HEK293T (cell line): ENCODE data around the gene RBP3.

ENCODE experiments used
- CTCF ChIA-PET: fragments of 350-600 bp; formaldehyde crosslinking; extraction: SDS; loops from one replicate; lab custom pipeline; 2021; ENCODE audit warnings: antibody characterized with exemption, inconsistent platforms; lab: Yijun Ruan, JAX
- POLR2A ChIA-PET: fragments of 350-600 bp; formaldehyde crosslinking; extraction: SDS; loops from one replicate; lab custom pipeline; 2020; ENCODE audit warnings: antibody characterized with exemption, inconsistent platforms; lab: Yijun Ruan, JAX
- DNase-seq: peaks from one replicate; pipeline ENCODE4 v3.0.0; 2012; ENCODE audit warnings: mixed read lengths; ENCODE audit errors: extremely low spot score
- ARNT ChIP-seq: fragments of 450-650 bp; IDR thresholded peaks from 2 replicates; pipeline ENCODE4 v1.6.1; 2017; ENCODE audit warnings: mild to moderate bottlenecking
- BHLHE40 ChIP-seq: fragments of 450-650 bp; IDR thresholded peaks from 2 replicates; pipeline ENCODE4 v1.6.1; 2016; ENCODE audit warnings: mild to moderate bottlenecking, moderate library complexity, borderline replicate concordance
- CTBP1 ChIP-seq: fragments of 450-650 bp; IDR thresholded peaks from 2 replicates; pipeline ENCODE4 v1.6.1; 2016; ENCODE audit warnings: borderline replicate concordance
- ELF4 ChIP-seq: fragments of 450-650 bp; IDR thresholded peaks from 2 replicates; pipeline ENCODE4 v1.6.1; 2017; ENCODE audit warnings: antibody characterized with exemption
- FOXA1 ChIP-seq: fragments of 450-650 bp; IDR thresholded peaks from 2 replicates; pipeline ENCODE4 v1.6.1; 2016; ENCODE audit warnings: mild to moderate bottlenecking
- FOXK2 ChIP-seq: fragments of 450-650 bp; IDR thresholded peaks from 2 replicates; pipeline ENCODE4 v1.6.1; 2016; ENCODE audit warnings: mild to moderate bottlenecking
- FOXM1 ChIP-seq: fragments of 450-650 bp; IDR thresholded peaks from 2 replicates; pipeline ENCODE4 v1.6.1; 2017; ENCODE audit warnings: mild to moderate bottlenecking, borderline replicate concordance
- HDGF ChIP-seq: fragments of 450-650 bp; IDR thresholded peaks from 2 replicates; pipeline ENCODE4 v1.6.1; 2017; ENCODE audit warnings: antibody characterized with exemption, borderline replicate concordance
- L3MBTL2 ChIP-seq: fragments of 450-650 bp; conservative IDR thresholded peaks from 2 replicates; pipeline ENCODE4 v1.6.1; 2016; ENCODE audit warnings: mild to moderate bottlenecking
- LEF1 ChIP-seq: fragments of 450-650 bp; IDR thresholded peaks from 2 replicates; pipeline ENCODE4 v1.6.1; 2017; ENCODE audit warnings: mild to moderate bottlenecking, borderline replicate concordance
- NFRKB ChIP-seq: fragments of 450-650 bp; IDR thresholded peaks from 2 replicates; pipeline ENCODE4 v1.6.1; 2016; ENCODE audit warnings: mild to moderate bottlenecking, moderate library complexity
- PKNOX1 ChIP-seq: fragments of 450-650 bp; IDR thresholded peaks from 2 replicates; pipeline ENCODE4 v1.6.1; 2016
- SP1 ChIP-seq: fragments of 450-650 bp; IDR thresholded peaks from 2 replicates; pipeline ENCODE4 v1.6.1; 2017
- SUZ12 ChIP-seq: fragments of 450-650 bp; IDR thresholded peaks from 2 replicates; pipeline ENCODE4 v1.6.1; 2016; ENCODE audit warnings: mild to moderate bottlenecking
- TARDBP ChIP-seq: fragments of 450-650 bp; IDR thresholded peaks from 2 replicates; pipeline ENCODE4 v1.6.1; 2016
- ZNF384 ChIP-seq: fragments of 450-650 bp; IDR thresholded peaks from 2 replicates; pipeline ENCODE4 v1.6.1; 2016

Gene RBP3

GRCh38 chr10:47349941-47350371 lies 1.8 kb downstream of the RBP3 start:
- CTCF ChIA-PET: interaction anchor here (0.7 kb wide), 1 partner anchor 10 kb away, joined by 3 read pairs; no protein-coding TSS in a partner anchor
- TF ChIP-seq LEF1 (no peak), SP1 (no peak), ELF4 (no peak), TARDBP (no peak), FOXK2 (no peak), SUZ12 (no peak), PKNOX1 (no peak)
- POLR2A ChIA-PET: no interaction called here
- no peak for DNase-seq

GRCh38 chr10:47350671-47351640 lies 2.8 kb downstream of the RBP3 start:
- POLR2A ChIA-PET: no interaction called here
- CTCF ChIA-PET: interaction anchor here (0.7 kb wide), 1 partner anchor 11 kb away, joined by 3 read pairs; no protein-coding TSS in a partner anchor
- no peak for DNase-seq
- no peak for TF ChIP-seq CTBP1
- TF ChIP-seq NFRKB: no peak
- no peak for TF ChIP-seq FOXA1
- no peak for TF ChIP-seq L3MBTL2
- no peak for TF ChIP-seq ZNF384
- no peak for TF ChIP-seq TARDBP
- TF ChIP-seq SUZ12: no peak
- no peak for TF ChIP-seq BHLHE40
- TF ChIP-seq FOXK2: no peak
- no peak for TF ChIP-seq ARNT
- no peak for TF ChIP-seq FOXM1
- no peak for TF ChIP-seq PKNOX1

- TF ChIP-seq TARDBP (no peak), NFRKB (no peak), HDGF (no peak)
- ChIA-PET POLR2A (no interaction called here), CTCF (no interaction called here)
- DNase-seq: no peak
Measured at GRCh38 chr10:47351899-47352815, 4.0 kb downstream of the RBP3 start.

- no peak for DNase-seq
- CTCF ChIA-PET: interaction anchor here (0.7 kb wide), 1 partner anchor 8 kb away, joined by 3 read pairs; no protein-coding TSS in a partner anchor
- TF ChIP-seq LEF1 (no peak), HDGF (no peak), NFRKB (no peak), CTBP1 (no peak), ELF4 (no peak), FOXA1 (no peak), BHLHE40 (no peak), FOXM1 (no peak), L3MBTL2 (no peak), ZNF384 (no peak), TARDBP (no peak), ARNT (no peak), PKNOX1 (no peak), SP1 (no peak), SUZ12 (no peak), FOXK2 (no peak)
- POLR2A ChIA-PET: no interaction called here
Measured at GRCh38 chr10:47353351-47353750, 5.2 kb downstream of the RBP3 start.

GRCh38 chr10:47354165-47354564 lies 6.0 kb downstream of the RBP3 start:
- POLR2A ChIA-PET: no interaction called here
- DNase-seq: no peak
- CTCF ChIA-PET: no interaction called here
- TF ChIP-seq PKNOX1 (no peak), HDGF (no peak), FOXK2 (no peak), NFRKB (no peak), TARDBP (no peak), FOXA1 (no peak), L3MBTL2 (no peak), ZNF384 (no peak), FOXM1 (no peak), ARNT (no peak), ELF4 (no peak), BHLHE40 (no peak), SP1 (no peak)
